ENCODE results near the gene DAGLA.
A peak's percentile ranks its signal among the peaks of the same experiment; 100 is the strongest.

The DAGLA gene

DNA sequence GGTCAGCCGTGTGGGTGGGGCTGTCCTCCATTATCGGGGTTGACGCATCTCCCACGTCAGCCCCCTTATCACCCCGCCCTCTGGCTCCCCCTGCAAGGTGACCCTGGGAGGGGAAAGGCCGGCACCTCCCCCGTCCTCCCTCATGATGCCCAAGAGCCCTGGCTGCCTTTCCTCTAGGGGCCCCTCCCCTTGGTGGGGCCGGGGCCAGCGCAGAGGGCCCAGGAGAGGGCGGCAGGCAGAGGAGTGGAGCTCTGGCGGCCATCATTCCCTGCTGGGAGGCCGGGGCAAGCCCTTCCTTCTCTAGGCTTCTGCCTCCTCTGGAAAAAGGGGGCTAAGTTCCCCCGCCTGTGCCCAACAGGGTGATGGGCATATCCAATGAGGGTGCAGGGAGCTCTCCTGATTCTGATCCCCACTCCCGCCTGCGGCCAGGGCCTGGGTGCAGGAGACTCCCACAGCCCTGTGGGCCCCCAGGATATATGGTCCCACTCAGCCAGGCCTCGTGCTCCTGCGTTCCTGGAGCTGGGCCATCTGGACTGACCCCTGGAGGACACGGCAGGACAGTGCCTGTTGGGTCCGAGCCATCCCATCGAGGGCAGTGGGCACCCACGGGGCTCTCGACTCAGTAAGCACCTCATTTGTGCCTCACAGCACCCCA lies 84.5 kb downstream of the DAGLA start:
- DNase-seq (ENCODE audit: low read depth): no peak

DNA sequence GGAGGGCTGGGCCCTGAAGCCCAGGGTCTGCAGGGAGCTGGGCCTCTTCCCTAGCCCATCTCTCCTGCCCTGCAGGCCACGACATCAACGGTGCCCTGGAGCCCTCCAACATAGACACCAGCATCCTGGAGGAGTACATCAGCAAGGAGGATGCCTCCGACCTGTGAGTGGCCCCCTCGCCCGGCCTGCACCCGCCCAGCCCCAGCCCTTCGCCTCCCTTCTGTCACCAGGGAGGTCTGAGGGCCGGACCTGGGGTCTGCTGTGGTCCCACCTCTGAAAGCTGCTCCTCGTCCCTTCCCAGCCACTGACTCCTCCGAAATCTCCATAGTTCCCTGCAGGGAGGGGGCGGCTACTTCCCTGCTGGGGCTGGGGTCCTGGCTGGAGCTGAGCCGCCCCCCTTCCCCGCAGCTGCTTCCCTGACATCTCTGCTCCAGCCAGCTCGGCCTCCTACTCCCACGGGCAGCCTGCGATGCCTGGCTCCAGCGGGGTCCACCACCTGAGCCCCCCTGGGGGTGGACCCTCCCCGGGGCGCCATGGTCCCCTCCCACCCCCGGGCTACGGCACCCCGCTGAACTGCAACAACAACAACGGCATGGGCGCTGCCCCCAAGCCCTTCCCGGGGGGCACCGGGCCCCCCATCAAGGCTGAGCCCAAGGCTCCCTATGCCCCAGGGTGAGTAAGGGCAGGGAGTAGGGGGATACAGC lies 85.5 kb downstream of the DAGLA start:
- DNase-seq (ENCODE audit: low read depth): no peak

DNA sequence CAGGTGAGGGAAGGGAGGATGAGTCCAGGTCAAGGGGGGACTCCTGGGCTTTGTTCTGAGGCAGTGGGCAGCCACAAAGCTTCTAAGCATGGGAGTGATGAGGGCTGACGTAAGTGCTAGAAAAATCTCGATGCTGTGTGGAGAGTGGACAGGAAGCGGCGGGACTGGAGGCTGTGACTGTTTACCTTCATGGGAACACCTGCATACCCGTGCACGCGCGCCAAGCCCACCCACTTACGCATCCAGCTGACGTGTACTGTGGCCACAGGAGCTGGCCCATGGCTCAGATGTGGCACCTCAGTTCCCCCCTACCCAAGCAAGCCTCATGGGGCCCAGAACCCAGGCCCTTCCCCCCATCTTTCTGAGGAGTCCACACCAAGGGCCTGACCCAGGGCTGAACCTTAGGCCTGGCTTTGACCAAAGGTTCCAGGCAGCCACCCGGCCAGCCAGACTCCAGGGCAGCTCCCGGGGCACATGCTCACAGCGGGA lies 86.2 kb downstream of the DAGLA start:
- DNase-seq (ENCODE audit: low read depth): no peak

DNA sequence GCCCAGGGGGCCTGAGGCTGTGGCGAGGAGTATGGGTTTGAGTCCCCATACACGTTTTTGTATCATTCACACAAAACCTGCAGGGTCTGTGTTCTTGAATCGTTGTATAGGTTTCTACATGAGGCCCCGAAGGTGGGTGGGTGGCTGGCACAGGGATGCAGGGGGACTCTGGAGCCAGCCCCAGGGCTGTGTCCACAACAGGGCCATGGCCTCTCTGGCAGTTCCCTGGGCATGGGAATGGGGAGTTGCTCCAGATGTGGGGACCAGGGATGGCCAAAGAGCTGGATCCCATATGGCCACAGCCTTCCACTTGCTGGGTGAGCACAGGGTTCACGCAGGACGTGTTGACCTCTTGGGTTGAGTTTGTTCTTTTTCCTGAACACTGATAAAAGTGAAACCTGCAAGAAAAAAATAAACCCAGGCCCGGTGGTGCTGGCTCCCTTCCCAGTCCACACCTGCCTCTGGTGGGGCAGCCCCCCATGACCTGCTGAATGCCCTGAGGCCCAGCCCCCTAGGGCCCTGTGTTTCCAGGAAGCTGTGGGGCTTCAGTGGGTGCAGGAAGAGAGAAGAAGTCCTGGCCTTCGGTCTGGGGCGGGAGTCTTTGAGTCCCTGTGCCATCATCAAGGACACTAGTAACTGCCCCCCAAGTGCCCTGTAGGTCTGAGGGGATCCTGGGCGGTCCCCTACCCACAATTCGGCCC lies 88.3 kb downstream of the DAGLA start:
- DNase-seq (ENCODE audit: low read depth): no peak

DNA sequence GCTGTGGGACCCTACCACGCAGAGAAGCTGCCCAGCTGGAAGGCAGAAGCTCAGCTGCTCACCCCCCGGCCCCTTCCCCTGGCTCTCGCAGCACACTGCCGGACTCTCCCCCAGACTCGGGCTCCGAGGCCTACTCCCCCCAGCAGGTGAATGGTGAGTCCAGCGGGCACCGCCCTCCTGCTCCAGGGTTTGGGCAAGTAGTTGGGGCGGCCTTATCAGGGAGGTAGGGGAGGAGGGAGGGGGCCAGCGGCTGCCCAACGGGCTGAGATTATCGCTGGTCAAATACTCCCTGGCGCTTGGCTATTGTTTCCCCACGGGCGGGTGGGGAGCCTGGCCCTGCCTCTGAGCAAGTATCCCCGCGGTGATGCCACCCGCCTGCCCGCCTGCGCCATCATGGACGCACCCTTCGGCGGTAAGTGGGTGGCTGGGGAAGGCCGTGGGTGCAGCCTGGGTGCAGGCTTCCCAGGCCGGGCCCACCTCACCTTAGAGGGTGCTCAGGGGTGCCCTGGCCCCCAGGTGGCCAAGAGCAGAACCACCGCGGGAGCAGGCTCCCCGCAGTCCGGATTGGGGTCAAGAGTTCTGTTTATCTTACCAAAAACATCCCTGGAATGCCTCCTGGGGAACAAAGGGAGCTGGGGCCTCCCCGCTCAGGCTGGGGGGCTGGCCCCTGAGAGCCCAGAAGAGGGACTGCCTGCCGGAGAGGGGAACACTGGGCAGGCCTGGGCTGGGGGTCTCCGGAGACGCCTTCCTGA lies 89.2 kb downstream of the DAGLA start:
- no peak for DNase-seq (ENCODE audit: low read depth)

DNA sequence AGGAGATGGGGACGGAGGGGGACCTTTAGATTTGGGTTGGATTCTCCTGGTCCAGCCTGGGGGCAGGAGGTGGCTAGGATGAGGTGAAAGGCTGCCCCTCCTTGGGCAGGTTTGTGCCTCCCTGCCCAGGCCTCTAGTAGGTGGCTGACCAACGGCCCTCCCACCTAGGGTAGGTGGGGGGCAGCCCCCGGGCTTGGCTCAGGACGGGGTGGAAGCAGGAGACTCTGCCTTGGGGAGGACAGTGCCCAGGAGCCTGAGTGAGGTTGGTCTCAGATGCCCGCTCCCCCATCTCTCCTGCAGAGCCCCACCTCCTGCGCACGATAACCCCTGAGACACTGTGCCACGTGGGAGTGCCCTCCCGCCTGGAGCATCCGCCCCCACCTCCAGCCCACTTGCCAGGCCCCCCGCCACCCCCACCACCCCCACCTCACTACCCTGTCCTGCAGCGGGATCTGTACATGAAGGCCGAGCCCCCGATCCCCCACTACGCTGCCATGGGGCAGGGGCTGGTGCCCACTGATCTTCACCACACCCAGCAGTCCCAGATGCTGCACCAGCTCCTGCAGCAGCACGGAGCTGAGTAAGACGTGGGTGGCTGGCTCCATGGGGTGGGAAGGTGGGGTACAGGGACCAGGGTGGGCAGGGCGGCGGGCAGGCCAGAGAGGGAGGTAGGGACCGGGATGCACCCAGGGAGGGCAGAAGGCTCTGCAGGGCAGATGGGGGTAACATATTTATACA lies 89.9 kb downstream of the DAGLA start:
- DNase-seq (ENCODE audit: low read depth): no peak

DNA sequence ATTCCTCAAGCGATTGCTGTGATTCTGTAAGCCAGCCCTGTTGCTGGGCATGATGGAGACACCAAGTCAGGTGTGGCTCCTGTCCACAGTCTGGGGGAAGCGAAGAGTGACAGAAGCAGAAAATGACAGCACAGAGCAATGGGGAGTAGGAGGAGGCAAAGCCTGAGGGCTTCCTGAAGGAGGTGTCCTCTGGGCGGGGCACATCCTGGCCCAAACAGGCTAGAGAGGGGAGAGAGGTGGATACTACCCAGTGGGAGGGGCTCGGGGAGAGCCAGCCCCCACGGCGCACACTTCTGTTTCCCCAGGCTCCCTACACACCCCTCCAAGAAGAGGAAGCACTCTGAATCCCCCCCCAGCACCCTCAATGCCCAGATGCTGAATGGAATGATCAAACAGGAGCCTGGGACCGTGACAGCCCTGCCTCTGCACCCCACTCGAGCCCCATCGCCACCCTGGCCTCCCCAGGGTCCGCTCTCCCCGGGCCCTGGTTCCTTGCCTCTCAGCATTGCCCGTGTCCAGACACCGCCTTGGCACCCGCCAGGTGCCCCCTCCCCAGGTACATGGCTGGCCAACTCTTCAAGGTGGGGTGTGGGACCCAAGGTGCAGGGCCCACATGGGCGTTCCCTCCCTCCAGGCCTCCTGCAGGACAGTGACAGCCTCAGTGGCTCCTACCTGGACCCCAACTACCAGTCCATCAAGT lies 91.2 kb downstream of the DAGLA start:
- no peak for DNase-seq (ENCODE audit: low read depth)

DNA sequence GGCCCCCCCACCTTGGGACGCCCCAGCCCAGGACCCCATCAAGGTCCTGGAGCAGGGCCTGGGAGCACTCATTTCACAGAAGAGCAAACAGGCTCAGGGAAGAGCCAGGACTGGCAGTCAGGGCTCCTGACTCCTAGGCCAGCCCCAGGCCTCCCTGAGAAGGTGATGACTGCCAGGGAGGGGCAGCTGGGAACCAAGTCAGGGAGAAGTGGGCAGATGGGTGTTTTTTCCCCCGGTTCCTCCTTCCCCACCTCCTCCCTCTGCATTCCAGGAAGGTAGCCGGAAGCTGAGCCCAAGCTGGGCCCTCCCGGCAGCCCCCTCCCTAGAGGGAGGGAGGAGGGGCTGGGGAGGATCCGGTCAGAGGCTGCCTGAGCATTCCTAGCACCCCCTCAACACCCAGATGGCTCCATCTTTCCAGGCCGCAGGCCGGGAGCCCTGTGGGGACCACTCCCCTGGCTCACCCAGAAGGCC lies 91.8 kb downstream of the DAGLA start:
- DNase-seq (ENCODE audit: low read depth): no peak

DNA sequence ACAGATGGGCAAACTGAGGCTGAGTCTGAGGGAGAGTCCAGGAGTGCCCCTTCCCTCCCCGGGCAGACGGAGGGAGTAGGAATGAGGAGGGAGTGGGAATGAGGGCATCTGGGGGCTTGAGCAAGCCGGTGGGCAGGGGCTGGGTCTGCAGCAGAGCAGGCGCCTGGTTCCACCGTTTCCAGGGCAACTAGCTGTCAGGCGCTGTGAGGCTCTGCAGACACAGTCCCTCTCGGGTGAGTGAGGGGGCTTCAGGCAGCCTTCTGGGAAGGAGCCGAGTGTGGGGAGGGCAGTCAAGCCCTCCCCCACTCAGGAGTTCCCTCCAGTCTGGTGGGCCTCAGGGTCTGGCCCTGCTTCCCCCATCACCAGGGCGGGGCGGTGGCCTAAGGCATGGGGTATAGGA lies 93.2 kb downstream of the DAGLA start:
- no peak for DNase-seq (ENCODE audit: low read depth)

DNA sequence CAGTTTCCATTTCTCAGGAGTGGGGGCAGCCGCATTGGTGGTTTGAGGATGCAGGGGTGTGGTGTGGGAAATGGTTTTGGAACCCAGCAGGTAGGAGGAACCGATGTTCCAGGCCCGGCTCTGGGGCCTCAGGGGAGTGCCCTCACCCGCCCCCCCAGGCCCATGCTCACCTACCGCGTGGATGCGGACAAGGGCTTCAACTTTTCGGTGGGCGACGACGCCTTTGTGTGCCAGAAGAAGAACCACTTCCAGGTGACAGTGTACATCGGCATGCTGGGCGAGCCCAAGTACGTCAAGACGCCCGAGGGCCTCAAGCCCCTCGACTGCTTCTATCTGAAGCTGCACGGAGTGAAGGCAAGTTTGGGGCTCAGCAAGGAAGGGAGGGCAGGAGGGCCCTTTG lies 93.6 kb downstream of the DAGLA start:
- no peak for DNase-seq (ENCODE audit: low read depth)

DNA sequence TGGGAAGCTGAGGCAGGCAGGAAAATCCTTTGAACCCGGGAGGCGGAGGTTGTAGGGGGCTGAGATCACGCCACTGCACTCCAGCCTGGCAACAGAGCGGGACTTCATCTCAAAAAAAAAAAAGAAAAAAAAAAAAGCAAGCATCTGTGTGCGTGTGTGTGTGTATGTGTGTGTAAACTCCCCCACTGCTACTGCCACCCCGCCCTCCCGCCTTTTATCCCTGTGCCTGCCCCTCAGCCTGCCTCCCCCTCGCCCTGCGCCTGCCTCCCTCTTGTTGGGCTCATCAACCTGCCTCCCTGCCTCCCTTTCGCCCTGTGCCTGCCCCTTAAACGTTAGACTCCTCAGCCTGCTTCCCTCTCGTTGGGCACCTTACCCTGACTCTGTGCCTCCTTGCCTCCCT lies 94.2 kb downstream of the DAGLA start:
- DNase-seq (ENCODE audit: low read depth): no peak

DNA sequence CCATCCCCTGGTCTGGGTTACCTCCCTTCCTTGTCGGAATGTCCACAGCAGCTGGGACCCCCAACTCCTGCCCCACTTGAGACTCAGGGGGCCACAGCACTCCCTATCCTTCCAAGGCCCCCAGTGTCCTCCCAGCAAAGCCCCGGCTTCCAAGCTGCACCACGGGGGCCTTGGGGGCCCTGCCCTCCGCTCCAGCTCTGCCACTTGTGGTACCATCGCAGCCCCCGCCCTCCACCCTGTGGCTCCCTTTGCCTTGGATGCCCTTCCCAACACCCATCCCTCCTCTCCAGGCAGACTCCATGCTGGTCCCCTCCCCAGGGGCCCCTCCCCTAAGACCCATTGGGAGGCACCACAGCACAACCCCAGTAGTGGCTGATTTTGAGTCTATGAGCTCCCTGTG lies 94.9 kb downstream of the DAGLA start:
- DNase-seq (ENCODE audit: low read depth): no peak

DNA sequence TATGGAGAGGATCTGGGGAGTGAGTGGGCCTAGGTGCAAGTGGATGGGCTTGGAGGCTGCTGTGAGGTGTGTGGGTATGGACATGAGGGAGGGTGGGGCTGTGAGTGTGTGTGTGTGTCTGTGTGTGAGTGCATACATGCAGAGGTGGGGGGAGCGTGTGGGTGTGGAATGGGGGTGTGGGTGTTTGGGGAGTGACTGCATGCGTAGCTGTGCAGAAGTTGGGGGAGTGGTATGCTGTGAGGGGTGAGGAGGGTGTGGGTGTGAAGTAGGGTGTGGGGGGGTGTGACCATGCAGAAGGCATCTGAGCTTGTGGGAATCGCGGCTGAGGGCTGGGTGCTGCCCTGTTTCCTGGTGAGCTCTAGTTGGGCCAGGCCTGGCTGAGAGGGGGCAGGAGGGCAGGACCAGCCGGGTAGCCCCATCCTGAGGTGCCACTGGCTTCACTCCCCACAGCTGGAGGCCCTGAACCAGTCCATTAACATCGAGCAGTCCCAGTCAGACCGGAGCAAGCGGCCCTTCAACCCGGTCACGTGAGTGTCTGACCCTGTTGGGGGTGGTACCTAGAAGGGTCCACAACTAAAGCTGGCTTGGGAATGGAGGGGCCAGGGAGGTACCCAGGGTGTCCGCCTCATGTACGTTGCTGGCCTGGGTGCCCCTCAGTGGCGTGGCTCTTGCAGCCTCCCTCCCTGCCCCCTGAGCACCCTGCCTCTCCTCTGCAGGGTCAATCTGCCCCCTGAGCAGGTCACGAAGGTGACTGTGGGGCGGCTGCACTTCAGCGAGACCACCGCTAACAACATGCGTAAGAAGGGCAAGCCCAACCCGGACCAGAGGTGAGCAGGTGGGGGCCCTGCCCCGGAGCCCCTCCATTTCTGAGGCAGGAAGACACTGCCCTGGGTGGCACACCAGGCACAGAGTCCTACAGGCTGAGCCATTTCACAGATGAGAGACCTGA lies 95.7 kb downstream of the DAGLA start:
- no peak for DNase-seq (ENCODE audit: low read depth)

DNA sequence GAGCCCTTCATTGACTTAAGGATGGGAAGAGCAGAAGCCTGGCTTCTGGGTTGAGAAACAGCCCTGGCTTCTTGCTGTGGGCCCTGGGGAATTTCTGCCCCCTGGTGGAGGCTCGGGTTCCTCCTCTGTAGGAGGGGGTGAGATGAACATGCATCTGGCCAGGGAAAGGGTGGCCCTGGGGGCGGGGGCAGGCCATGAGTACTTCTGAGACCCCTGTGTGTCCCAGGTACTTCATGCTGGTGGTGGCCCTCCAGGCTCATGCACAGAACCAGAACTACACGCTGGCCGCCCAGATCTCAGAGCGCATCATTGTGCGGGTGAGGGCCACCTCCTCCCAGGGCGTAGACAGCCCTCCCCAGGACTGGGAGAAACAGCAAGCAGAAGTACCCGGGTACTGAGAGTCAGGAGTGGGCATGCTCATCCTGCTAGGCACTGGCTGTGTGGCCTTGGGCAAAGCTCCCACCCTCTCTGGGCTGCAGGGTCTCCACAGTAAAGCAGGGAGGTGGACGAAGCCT lies 96.4 kb downstream of the DAGLA start:
- peak; percentile 26 for DNase-seq (ENCODE audit: low read depth)

DNA sequence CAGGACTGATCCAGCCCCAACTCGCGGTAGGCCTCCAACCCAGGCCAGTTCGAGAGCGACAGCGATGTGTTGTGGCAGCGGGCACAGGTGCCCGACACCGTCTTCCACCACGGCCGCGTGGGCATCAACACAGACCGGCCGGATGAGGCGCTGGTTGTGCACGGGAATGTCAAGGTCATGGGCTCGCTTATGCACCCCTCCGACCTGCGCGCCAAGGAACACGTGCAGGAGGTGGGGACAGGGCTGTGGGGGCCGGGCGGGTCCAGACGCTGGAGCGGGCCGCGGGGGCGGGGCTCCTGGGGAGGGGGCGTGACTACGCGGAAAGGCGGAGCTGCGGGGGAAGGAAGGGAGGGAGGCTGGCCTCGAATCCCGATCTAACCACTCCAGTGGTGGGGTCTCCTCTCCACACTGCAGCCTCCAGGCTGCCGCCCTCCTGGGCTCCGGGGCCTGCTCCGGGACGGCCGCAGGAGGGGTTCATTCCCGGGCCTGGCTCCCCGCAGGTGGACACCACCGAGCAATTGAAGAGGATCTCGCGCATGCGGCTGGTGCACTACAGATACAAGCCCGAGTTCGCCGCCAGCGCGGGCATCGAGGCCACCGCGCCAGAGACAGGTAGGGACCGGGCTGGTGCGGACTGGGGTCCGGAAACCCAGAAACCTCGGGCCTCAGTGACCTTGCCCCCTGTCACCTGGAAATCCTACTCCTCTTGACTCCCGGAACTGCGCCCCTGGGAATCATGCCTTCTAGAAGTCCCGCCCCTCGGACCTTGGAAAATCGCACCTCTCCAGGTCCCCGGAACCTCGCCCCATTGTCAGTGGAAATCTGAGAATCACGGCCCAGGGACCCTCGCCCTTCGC lies 97.3 kb downstream of the DAGLA start:
- DNase-seq (ENCODE audit: low read depth): peak; percentile 47

DNA sequence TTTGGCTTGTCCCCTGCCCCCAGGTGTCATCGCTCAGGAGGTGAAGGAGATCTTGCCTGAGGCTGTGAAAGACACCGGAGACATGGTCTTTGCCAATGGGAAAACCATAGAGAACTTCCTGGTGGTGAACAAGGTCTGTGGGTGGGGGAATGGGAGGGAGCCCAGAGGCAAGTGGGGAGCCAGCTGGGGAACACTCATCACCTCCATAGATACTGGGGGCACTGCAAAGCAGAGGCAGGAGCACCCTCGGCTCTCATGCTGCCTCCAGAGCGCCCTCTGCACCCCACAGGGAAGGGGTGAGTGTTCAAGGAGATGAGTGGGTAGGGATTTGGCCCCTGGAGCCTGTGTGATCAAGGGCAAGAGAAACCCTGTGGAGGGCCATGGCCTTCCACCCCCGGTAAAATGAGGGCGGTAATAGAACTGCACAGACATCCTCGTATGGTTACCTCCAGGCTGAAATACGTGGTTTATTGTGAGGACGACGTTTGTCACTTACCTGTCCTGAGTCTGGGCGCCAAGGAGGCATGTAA lies 98.2 kb downstream of the DAGLA start:
- no peak for DNase-seq (ENCODE audit: low read depth)

DNA sequence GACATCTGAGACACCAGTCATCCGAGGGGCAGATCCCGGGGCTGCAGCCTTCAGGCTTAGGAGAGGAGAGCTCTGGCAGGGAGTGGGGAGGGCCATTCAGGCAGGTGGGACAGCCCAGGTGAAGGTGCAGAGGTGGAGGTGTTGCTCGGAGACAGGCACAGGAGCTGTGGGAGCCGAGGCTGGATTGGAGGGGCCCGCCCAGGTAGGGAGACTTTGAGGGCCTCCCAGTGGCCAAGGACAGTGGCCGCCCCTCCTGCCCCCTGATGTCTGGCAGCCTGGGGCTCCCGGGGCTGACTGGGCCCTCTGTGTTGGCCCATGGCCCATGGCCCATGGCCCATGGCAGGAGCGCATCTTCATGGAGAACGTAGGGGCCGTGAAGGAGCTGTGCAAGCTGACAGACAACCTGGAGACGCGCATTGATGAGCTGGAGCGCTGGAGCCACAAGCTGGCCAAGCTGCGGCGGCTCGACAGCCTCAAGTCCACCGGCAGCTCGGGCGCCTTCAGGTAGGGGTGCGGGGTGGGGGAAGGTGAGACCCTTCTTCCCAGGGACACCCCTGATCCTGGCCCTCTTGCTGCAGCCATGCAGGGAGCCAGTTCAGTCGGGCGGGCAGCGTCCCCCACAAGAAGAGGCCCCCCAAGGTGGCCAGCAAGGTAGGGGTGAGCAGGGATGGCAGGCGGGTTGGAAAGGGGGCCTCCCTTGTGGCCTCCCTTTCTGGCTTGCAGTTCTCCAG lies 98.9 kb downstream of the DAGLA start:
- DNase-seq (ENCODE audit: low read depth): no peak

Measured in activated T-helper 1 cell treated with Interleukin-2 at 50 U/mL for 16 hours (primary cell).